ENCODE data around the gene PXMP4.

DNA sequence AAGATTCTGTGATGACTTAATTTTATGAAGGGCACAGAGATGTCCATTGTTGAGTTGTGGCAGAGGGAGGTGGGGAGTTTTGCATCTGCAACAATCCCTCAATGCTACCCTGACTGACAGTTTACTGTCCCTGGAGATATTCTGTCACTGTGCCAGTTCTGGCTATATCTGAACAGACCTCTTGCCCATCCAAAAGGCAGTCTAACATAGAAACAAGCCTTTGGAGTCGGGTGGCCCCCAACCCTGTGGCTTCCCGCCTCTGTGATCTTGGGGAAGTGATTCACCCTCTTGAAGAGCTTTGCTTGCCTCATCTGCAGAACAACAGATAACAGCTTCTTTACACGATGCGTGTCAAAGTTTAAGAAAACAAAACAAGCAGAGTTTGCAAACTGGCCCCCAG is 30.1 kb downstream of the PXMP4 start:
- TF ChIP-seq POLR2A (IDR thresholded peaks at IDR 0.05) (no peak), CTCF (IDR thresholded peaks at IDR 0.05) (no peak)

All from adrenal gland (tissue), 5 donors.